HG02678 (cell line): ENCODE data around the gene LPAR3.
"Not testable (repeated sequence)": the region's sequence is repeated elsewhere in the genome, so short reads cannot be mapped to it uniquely, and the experiment has no call there.

ENCODE experiments used
- ATAC-seq: cut with Tn5 transposase; IDR thresholded peaks from one replicate; pipeline ENCODE4 v1.9.1; 2021; ENCODE audit warnings: mild to moderate bottlenecking, moderate library complexity; ENCODE audit not compliant: unreplicated experiment

LPAR3 gene, protein sequence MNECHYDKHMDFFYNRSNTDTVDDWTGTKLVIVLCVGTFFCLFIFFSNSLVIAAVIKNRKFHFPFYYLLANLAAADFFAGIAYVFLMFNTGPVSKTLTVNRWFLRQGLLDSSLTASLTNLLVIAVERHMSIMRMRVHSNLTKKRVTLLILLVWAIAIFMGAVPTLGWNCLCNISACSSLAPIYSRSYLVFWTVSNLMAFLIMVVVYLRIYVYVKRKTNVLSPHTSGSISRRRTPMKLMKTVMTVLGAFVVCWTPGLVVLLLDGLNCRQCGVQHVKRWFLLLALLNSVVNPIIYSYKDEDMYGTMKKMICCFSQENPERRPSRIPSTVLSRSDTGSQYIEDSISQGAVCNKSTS

DNA sequence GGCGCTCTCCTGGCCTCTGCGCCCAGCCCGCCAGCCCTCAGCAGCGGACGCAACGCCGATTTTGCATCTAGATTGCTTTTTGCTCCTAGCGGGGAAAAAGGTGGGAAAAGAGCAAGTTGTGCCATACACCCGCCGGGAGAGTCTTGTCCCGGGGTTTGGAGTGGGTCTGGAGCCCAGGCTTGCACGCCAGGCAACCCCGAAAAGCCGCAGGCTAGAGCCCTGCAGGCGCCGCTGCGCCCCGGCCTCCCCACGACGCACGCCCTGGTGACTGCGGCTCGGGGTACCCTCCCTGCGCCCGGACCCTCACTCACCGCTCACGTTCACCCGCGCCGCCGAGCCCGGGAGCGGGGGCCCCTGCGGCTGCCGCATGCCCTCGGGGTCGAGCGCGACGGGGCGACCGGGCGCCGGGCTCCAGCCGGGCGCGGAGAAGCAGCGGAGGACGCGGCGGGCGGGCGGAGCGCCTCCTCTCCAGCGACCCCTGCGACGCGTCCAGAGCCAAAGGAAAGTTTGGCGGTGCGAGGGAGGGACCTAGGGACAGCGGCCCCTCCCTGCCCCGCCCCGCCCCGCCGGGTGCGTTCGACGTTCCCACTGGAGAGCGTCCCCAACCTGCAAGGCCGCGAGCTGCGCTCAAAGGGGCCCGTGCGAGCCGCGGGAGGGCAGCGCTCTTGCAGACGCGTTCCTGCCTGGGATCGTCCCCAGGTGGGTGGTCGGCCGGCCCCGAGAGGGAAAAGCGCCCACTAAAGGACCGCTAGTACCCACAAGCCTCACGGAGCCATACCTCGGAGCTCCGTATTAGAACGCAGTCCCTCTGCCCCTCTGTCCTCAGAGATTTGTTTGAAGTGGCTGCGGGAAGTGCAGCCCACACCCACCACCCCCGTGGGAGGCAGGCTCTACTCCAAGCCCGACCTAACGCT, at the start of gene LPAR3:
LPAR3 (minus strand) TSS at position 502 of the 914 bp plus-strand sequence. CDS start 27,086 bp downstream, outside the sequence.
- no peak for ATAC-seq

DNA sequence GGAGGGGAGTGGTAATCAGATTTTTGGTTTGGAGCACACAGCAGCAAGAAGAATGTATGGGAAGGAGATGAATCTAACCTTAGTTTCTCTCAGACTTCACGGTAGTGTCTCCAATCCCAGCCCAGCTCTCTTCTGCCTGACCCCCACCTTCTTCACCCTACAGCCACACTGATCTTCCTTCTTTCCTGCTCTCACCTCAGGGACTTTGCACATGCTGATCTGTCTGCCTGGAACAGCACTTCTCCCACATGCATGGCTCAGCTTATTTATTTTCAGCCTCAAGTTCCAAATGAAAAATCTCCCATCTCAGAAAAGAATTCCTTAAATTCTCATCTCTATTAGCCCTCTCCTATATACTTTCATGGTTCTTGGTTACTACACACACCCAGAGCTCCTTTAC, 48.8 kb upstream of the LPAR3 start:
- ATAC-seq: no peak

DNA sequence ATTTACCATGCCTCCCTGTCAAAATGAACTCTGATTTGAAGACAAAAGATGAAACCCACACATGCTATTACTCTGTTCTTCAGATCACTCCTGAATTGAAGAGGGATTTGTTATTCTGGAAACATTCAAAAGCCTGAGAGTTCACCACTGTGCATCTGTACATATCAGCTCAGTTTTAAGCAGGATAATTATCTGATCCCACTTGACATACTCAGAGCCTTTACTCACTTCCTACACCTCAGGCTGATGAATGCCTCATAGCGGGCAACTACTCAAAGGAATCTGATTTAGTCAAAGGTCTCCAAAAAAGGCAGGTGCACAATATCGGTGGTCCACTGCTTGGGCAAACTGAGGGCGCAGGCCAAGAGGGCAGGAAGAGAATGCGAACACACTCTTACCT, 47.5 kb upstream of the LPAR3 start:
- ATAC-seq: no peak

DNA sequence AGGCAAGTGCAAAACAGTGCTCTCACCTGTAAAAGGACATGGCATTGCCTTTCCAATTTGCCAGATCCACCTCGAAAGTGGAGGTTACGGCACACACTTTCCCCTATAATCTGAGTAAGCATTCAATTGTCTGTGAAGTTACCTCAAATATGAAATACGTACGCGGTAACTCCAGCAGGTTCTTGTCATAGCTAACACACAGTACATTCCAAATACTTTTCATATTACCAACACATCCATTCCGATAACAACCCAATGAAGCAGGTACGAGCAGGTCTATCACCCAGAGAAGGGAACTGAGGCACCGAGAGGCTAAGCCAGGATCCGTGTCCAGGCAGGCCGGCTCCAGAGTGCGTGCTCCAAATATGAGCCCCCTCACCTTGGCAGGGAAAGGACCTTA, 46.8 kb upstream of the LPAR3 start:
- ATAC-seq: no peak

DNA sequence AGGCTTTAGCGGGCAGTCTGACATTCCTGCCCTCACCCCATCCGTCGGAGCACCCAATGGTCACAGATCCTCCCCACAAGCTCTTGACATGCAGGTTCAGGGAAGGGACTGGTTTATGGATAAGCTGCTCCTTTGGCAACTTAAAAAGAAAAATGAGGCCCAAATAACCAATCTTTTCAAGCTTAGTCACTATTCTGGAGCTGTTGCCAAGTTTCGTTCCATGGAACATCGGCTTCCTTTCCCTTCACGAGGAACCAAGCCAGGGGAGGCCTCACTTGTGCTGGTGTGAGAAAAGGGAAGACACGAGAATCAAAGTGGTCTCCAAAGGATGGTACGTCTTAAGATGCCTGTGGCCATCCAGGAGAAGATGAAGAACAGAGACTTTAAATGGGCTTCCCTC, 46.1 kb upstream of the LPAR3 start:
- no peak for ATAC-seq

DNA sequence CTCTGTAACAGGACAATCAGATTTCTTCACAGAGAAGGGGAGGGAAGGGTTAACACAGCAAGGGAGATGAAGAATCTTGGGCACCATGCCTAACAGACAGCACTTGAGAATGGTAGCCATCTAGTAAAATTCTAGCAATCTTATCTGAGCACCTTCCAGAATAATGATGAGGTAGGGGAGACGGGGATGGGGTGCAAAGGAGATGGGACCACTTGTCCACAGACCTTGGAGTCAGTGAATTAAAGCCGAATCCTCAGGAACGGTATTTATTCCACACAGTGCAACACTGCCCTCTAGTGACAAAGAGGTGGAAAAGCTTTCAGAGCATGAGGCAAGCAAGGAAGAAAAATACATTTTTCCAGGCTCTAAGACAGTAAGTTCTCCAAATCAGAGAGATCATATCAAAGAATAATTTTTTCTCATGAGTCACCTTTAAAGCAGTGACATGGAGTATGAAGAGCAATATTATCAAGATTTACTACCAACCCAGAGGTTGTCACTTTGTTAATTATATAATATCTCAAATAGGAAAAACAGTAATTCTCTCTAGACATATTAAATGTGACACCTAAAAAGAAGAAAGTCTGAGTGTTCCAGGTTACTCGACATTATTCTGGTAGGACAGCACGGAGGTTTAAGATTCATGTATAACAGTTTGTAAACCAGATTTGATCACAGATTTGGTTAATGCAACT, 43.3 kb upstream of the LPAR3 start:
- no peak for ATAC-seq

DNA sequence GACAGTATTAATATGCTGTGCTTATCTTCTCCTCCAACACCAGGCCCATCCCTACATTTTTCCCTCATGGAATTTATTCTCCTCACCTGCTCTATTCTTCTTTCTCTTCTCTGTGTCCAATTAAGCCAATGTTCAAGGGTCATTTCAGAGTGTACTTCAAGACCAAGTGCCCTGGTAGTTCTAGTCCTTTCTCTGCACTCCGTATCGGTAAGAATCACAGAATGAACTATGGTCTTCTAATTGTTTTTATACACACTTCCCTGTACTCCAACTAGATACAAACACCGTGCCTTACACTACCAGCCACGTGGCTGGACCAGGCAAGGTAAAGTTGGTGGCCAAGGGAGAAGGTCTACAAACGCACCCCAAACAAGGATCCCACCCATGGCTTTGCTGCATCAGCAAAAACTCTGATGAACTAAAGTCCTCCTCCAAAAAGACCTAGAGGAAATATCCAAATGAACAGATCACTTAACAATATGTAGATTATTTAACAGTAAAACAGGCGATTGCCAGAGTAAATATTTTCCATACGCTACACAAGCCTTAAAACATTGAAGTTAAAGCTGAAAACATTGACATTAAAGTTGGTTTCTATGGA, 40.1 kb upstream of the LPAR3 start:
- no peak for ATAC-seq

DNA sequence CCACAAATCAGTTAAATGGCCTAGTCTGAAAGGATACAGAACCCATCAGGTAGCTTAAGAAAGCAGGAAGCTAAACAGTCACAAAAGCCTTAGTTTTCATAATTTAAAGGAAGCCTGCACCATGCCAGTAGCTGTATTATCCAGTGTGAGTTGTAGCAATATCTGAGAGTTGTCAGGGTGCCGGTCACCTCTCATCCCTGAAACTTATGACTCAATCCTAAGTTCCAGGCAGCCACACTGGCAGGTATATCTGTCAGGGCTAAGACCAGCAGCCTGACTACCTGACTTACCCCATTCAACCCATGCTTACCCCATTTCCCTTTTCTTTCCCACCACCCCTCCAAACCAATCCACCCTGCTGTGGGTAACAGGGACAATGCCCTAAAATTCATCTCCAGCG, 37.8 kb upstream of the LPAR3 start:
- no peak for ATAC-seq

DNA sequence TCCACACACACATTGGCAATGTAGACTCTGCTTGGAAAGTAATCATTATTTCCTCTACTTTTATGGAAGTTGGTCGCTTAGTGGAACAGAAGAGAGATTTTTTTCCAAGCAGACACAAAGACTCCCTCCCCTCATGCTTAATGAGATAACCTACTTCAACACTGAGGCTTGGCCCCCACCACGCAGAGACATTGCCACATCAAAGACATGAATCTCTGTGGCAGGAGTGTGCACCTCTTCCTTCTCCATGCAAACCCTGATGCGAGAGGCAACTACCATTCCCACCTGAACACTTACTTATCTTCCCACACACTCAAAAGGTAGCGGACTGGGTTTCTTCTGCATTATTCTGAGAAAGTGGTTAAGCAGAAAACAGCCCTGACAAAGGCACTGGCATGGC, 37.3 kb upstream of the LPAR3 start:
- no peak for ATAC-seq

DNA sequence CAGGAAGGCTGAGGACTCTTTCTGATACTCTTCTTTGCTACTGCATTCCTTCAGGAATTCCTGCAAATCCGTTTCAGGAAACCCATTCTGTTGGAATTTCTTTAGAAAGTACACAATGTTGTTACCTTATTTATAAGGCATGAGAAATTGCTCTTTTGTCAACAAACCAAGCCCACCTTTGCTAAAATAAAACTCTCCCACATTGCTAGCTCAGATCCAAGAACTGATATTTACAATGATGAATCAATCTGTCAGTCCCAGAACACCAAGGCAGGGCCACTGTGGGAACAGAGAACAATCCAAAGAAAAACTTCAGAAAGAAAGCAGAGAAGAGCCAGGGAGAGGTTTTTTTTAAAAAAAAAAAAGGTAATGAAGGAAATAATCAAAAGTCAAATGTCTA, 36.6 kb upstream of the LPAR3 start:
- no peak for ATAC-seq

DNA sequence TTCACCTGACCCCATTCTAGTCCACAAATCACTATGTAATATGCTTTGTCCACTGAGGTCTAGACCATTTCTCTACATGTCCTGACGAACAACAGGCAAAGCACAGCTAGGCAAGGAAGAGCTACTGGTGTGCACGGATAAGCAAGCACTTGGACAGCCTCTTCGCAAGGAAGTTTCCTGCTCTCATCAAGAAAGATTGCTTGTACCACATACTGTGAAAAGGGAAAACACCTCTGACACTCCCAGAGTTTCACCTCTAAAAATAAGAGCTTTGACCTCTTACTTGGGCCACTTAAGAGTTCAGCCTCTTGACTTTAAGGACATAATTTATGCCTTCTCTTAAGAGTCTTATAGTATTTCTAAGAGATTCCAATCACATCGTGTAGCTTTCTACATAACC, 36.0 kb upstream of the LPAR3 start:
- ATAC-seq: no peak

DNA sequence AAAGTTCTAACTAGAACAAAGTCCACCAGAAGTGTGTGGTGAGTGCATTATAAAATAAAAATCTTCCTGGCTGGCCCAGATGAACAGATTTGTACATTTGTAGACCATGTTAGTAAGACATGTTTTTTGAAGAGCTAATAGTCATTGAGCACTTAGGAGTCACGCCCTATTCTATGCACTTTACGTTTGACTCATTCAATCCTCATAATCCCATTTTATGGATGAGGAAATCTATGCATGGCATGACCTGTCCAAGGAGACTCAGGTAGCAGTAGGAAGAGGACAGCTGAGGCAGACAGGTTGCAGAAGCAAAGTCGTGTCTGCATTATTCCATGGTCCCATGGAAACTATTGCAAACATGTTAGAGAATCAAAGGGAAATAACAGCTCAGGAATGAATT, 30.3 kb upstream of the LPAR3 start:
- no peak for ATAC-seq

DNA sequence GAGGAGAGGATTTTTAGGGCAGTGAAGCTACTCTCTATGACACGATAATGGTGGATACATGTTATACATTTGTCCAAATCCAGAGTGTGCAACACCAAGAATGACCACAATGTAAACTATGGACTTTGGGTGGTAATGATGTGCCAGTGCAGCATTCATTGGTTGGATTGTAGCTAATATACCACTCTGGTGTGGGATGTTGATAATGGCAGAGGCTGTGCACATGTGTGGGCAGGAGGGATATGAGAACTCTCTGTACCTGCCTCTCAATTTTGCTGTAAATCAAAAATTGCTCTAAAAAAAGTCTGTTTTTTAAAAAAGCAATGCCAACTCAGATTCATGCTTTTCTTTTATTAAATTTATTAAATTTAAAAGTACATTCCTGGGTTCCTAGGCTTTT, 27.2 kb upstream of the LPAR3 start:
- no peak for ATAC-seq

DNA sequence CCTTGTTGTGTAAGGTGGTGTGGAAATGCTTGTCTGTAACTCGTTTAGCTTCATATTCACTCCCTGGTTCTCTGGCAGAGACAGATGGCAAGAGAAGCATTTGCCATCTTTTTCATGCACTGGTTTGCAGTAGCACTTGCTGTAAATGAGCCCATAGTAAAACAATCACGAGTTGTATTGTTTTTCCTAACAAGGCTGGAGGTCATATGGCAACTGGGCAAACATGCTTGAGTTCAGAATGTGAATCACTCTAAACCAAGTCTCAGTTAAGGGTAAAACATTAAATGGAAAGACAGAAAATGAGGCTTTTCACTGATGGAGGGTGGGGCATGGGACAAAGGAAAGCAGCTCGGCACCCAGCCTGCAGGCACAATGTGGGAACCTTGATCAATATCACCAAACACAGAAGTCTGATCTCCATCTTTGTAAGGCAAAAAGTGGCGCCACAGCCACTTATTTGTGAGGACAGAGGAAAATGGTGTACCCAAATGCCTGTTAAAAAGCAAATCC, 26.5 kb upstream of the LPAR3 start:
- ATAC-seq: no peak

DNA sequence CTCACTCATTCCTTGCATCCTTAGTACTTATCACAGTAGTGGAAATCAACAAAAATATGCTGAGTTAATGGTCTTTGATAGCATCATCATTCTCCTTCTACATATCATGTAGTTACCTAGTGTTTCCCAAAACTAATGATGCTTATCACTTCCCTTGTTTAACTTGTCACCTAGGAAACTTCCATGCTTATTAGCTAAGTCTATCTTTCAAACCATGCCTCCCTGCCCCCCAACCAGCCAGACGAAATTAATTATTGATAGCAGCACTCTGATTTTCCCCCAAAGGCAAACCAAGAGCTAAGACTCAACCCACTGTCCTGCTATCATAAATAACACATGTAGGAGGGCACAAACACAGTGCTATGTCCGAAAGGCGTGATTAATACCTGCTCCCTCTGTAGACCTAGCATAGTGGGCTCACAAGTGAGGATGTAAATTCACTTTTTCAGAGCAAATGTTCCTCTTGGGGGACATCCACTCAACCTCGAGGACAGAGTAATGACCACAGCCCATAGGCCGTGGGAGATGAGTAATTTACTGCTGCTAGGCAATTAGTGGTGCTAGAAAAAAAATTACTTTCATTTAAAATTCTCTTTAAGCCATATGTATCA, 25.8 kb upstream of the LPAR3 start:
- no peak for ATAC-seq

DNA sequence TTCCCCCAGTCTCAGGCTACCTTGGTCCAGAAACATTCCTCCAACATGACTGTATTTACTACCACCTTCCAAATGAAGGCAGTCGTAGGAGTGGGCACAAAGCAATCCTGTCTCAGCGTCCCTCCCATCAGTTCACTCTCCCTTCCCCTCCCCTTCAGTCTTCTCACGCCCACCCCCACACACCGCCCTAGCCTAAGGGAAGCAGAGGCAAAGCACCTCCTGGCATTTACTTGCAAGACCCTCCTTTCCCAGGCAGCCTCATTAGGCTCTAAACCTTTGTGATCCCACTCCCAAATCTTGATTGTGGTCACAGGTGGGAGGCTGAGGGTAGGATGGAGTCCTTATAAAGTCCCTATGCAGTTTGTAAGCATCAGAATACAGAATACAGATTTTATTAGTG, 23.9 kb upstream of the LPAR3 start:
- no peak for ATAC-seq

DNA sequence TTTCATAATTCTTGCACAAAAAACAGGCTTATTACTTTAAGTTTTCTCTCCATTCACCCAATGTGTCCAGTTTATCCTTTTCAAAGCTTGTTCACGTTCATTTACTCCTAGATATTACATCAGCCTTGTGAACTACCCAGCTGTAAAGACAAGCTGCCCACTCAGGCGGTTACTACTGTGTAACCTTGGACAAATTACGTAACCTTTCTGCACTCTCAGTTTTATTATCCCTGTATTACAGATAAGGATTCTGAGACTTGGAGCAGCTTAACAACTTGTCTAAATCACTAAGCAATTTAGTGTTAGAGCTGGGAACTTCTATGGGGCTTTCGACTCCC, 20.5 kb upstream of the LPAR3 start:
- no peak for ATAC-seq

DNA sequence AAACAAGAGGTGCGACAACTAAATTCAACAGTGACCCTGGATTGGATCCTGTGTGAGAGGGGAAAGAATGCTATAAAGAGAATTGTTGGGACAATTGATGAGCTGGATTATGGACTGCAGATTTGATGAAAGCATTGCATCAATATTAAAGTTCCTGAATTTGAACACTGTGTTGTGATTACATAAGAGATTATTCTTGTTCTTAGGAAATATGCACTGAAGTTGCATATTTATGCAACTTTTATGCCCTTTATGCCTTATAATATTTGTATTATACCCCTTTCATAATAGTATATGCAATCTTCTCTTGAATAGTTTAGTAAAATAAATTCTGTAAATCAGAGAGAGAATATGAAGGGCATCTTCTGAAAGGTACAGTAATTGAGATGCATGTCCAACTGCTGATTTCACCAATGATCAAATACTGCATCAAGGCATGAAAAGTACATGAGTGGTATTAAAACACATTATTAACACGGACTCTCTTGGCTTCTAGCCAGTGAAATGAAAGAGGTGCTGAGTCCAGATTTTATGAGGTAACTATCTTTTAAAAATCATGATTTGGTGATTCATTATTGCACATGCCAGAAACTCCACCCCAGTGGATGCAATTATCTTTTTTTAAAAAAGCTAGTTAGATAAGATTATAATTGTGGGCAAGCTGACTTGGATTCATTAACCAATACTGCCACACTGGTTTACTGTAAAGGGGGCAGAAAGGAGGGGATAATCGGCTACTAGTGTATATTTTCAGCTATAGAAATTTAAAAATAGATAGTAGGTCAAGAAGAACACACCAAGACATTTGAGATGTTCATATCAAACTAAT, 19.9 kb upstream of the LPAR3 start:
- ATAC-seq: no peak

DNA sequence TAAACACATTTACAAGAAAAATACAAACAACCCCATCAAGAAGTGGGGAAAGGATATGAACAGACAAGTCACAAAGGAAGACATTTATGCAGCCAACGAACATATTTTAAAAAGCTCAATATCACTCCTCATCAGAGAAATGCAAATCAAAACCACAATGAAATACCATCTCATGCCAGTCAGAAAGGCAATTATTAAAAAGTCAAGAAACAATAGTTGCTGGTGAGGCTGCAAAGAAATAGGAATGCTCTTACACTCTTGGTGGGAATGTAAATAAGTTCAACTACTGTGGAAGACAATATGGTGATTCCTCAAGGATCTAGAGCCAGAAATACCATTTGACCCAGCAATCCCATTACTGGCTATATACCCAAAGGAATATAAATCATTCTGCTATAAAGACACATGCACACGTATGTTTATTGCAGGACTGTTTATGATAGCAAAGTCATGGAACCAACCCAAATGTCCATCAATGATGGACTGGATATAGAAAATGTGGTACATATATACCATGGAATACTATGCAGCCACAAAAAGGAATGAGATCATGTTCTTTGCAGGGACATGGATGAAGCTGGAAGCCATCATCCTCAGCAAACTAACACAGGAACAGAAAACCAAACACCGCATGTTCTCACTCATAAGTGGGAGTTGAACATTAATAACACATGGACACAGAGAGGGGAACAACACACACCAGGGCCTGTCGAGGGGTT, 15.9 kb upstream of the LPAR3 start:
- ATAC-seq: not testable (repeated sequence)
